ENCODE results near the gene IFITM5. TPM values are rescaled to one million over a fixed set of nuclear protein-coding genes. Genes with fewer than 3 reads are reported as not detected.
A peak's percentile ranks its signal among the peaks of the same experiment; 100 is the strongest.

IFITM5 gene
- total RNA-seq, 6 experiments from 2014 or later = not detected

DNA sequence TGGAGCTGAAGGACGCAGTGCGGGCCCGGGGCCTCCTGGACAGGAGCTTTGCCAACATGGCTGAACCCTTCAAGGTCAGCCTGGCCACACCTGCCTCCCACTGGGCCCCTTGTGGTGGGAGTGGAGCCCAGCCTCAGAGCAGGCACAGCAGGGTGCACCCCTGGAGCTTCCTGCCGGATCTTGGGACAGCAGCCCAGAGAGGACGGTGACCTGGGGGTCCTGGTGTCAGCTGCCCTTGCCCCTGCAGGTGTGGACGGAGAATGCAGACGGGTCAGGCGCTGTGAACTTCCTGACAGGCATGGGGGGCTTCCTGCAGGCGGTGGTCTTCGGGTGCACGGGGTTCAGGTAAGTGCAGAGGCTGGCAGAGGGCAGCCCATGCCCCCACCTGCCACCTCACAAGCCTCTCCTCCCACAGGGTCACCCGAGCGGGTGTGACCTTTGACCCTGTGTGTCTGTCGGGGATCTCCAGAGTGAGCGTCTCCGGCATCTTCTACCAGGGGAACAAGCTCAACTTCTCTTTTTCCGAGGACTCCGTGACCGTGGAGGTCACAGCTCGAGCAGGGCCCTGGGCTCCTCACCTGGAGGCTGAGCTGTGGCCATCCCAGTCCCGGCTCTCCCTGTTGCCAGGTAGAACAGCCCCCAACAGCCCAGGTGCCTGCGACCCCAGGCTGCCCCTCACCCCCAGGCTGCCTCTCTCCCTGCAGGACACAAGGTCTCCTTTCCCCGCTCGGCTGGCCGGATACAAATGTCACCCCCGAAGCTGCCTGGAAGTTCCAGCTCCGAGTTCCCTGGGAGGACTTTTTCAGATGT is 5.3 kb downstream of the IFITM5 start:
- DNase-seq = peak in 2 of 3 donors; percentile 17 to 49
- Histone ChIP-seq H3K27me3 (no peaks in the 10 kb centered on the region), H3K27ac (no peak overlapping the region), H3K4me3 (no peak overlapping the region), H3K9me3 (no peaks in the 10 kb centered on the region), H3K36me3 (no peaks in the 10 kb centered on the region), H3K4me1 (no peaks in the 10 kb centered on the region)
- TF ChIP-seq POLR2A (IDR thresholded peaks at IDR 0.05) = no peak
- TF ChIP-seq, protein P1, sequence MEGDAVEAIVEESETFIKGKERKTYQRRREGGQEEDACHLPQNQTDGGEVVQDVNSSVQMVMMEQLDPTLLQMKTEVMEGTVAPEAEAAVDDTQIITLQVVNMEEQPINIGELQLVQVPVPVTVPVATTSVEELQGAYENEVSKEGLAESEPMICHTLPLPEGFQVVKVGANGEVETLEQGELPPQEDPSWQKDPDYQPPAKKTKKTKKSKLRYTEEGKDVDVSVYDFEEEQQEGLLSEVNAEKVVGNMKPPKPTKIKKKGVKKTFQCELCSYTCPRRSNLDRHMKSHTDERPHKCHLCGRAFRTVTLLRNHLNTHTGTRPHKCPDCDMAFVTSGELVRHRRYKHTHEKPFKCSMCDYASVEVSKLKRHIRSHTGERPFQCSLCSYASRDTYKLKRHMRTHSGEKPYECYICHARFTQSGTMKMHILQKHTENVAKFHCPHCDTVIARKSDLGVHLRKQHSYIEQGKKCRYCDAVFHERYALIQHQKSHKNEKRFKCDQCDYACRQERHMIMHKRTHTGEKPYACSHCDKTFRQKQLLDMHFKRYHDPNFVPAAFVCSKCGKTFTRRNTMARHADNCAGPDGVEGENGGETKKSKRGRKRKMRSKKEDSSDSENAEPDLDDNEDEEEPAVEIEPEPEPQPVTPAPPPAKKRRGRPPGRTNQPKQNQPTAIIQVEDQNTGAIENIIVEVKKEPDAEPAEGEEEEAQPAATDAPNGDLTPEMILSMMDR (IDR thresholded peaks at IDR 0.05) = no peak
- ATAC-seq = no peak
- intact Hi-C loops (cut with DNase I) = loop anchor here in 1 of 2 donors (5.0 kb wide), 1 partner anchor 73 kb away; the partner anchor contains the start of gene B4GALNT4
- no CpG with 5 or more reads among the region's 27 CpGs for WGBS (ENCODE audit: insufficient coverage, low coverage, low lambda C conversion rate, missing lambda C conversion rate)

DNA sequence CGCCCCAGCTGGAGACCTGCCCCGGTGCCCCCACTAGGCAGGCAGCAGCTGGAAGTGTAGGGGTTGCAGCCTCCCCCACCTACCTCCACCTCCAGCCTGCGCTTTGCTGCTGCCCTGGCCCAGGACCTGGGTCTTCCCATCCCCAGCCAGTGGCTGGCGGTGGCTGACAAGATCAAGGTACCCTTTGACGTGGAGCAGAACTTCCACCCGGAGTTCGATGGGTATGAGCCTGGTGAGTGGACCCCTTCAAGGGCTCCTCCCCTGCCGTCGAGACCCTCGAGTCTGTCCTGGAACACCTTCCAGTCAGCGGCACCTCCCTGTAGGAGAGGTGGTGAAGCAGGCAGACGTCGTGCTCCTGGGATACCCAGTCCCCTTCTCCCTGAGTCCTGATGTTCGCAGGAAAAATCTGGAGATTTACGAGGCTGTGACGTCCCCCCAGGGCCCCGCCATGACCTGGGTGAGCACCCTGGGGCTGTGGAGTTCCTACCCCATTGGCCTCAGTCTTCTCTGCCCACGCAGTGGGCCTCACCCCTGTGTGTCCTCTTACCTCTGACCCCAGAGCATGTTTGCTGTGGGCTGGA is 6.0 kb downstream of the IFITM5 start:
- Histone ChIP-seq H3K27ac (no peak overlapping the region), H3K27me3 (no peaks in the 10 kb centered on the region), H3K4me3 (no peak overlapping the region), H3K36me3 (no peaks in the 10 kb centered on the region), H3K9me3 (no peaks in the 10 kb centered on the region), H3K4me1 (no peaks in the 10 kb centered on the region)
- ATAC-seq = no peak
- intact Hi-C loops (cut with DNase I) = loop anchor here in 1 of 2 donors (5.0 kb wide), 1 partner anchor 74 kb away; the partner anchor contains the start of gene B4GALNT4
- peak in 2 of 3 donors; percentile 16 to 39 for DNase-seq
- WGBS (ENCODE audit: insufficient coverage, low coverage, low lambda C conversion rate, missing lambda C conversion rate) = no CpG with 5 or more reads among the region's 18 CpGs
- TF ChIP-seq, protein P1 (IDR thresholded peaks at IDR 0.05) = no peak

DNA sequence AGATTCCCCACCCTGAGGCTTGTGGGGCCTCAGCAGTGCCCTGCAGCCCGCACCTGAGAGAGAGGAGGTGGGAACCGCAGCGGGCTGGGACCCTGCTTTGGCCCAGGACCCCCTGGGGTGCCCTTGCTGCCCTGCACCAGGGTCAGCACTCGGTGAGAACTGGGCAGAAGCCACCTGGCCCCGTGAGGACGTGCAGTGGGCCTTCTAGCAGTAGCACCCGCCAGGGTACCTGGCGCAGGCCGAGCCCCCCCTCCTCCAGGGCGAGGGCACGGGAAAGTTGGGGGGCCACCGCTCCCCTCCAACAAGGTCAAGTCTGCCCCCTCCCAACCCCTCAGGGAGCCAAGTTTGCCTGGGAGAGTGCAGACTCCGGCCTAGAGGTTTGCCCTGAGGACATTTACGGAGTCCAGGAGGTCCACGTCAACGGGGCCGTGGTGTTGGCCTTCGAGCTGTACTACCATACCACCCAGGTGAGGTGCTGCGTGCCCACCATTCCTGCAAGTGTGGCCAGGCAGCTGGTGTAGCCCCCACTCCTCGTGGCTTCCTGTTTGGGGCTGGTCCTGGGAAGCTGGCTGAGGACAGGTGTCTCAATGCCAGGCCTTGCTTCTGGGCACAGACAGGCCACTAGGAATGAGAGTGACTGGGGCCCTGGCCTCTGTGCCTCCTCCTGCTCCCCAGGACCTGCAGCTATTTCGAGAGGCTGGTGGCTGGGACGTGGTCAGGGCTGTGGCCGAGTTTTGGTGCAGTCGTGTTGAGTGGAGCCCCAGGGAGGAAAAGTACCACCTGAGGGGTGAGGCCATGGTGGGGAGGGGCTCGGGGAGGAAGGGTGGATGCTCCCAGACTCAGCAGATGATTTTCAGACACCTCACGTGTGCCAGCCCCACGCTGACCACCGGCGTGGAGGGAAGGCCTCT is 6.9 kb downstream of the IFITM5 start:
- TF ChIP-seq, protein P1 (IDR thresholded peaks at IDR 0.05) = no peak
- no peak for TF ChIP-seq POLR2A (IDR thresholded peaks at IDR 0.05)
- intact Hi-C loops (cut with DNase I) = loop anchor here in 1 of 2 donors (5.0 kb wide), 1 partner anchor 75 kb away; the partner anchor contains the start of gene B4GALNT4
- WGBS (ENCODE audit: insufficient coverage, low coverage, low lambda C conversion rate, missing lambda C conversion rate) = no CpG with 5 or more reads among the region's 29 CpGs
- Histone ChIP-seq H3K9me3 (no peaks in the 10 kb centered on the region), H3K27ac (no peak overlapping the region), H3K36me3 (no peaks in the 10 kb centered on the region), H3K4me1 (no peaks in the 10 kb centered on the region), H3K4me3 (no peak overlapping the region), H3K27me3 (no peaks in the 10 kb centered on the region)
- ATAC-seq (no peak), DNase-seq (peak in 2 of 3 donors; percentile 15 to 46)

Measured in right lobe of liver (tissue), 6 donors.